Activated CD8-positive, alpha-beta memory T cell treated with anti-CD3 and anti-CD28 coated beads for 1 hour (primary cell): ENCODE measurements around the gene AOPEP.
"Not testable (repeated sequence)": the region's sequence is repeated elsewhere in the genome, so short reads cannot be mapped to it uniquely, and the experiment has no call there.

Experiments used
- DNase-seq, 2 donors: peaks; one replicate each; pipeline ENCODE4 v3.0.0-alpha.2; 2020; ENCODE audit warnings: low read depth in 1 of 2; ENCODE audit errors: extremely low read depth in 1 of 2

AOPEP gene

GRCh38 chr9:94809778-94810177 lies 83.3 kb downstream of the AOPEP start:
- no peak for DNase-seq

- DNase-seq = no peak
These were observed 84.6 kb downstream of the AOPEP start for GRCh38 chr9:94811074-94811473.

- no peak for DNase-seq
These were observed 85.8 kb downstream of the AOPEP start for GRCh38 chr9:94812343-94812742.

- no peak for DNase-seq
These were observed 86.9 kb downstream of the AOPEP start for GRCh38 chr9:94813379-94813778.

GRCh38 chr9:94817291-94818177 lies 91.0 kb downstream of the AOPEP start:
- DNase-seq = no peak

GRCh38 chr9:94818178-94818541 lies 91.7 kb downstream of the AOPEP start:
- no peak for DNase-seq

GRCh38 chr9:94819161-94819687 lies 92.7 kb downstream of the AOPEP start:
- no peak for DNase-seq

- no peak for DNase-seq
These were observed 94.8 kb downstream of the AOPEP start for GRCh38 chr9:94821098-94821887.

GRCh38 chr9:94822273-94822672 lies 95.8 kb downstream of the AOPEP start:
- no peak for DNase-seq

- DNase-seq = no peak
These were observed 97.2 kb downstream of the AOPEP start for GRCh38 chr9:94823710-94824109.

GRCh38 chr9:94824411-94824810 lies 97.9 kb downstream of the AOPEP start:
- DNase-seq = no peak

- no peak for DNase-seq
These were observed 98.6 kb downstream of the AOPEP start for GRCh38 chr9:94824913-94825610.

GRCh38 chr9:94825611-94825958 lies 99.1 kb downstream of the AOPEP start:
- DNase-seq = no peak

GRCh38 chr9:94826044-94826443 lies 99.5 kb downstream of the AOPEP start:
- DNase-seq = no peak

GRCh38 chr9:94826644-94827410 lies 100.3 kb downstream of the AOPEP start:
- DNase-seq = no peak

GRCh38 chr9:94827584-94828304 lies 101.2 kb downstream of the AOPEP start:
- no peak for DNase-seq

GRCh38 chr9:94829380-94830070 lies 103.0 kb downstream of the AOPEP start:
- no peak for DNase-seq

- DNase-seq = not testable (repeated sequence)
These were observed 103.6 kb downstream of the AOPEP start for GRCh38 chr9:94830071-94830604.

- DNase-seq = no peak
These were observed 107.3 kb downstream of the AOPEP start for GRCh38 chr9:94833802-94834201.
